Measurements from ENCODE around the gene TRIM72. TPM values are rescaled to one million over a fixed set of nuclear protein-coding genes. Genes with fewer than 3 reads are reported as not detected.
"Not testable (repeated sequence)": the region's sequence is repeated elsewhere in the genome, so short reads cannot be mapped to it uniquely, and the experiment has no call there.

The TRIM72 gene
- total RNA-seq, 1 donor from 2014 or later, result 0.04 TPM

- H3K36me3 Mint-ChIP-seq, result peaks cover 60% of the 10 kb centered on the region
- H3K4me1 Mint-ChIP-seq, result no peaks in the 10 kb centered on the region
- no peaks in the 10 kb centered on the region for H3K27me3 Mint-ChIP-seq (ENCODE audit: low read depth)
- no peak overlapping the region for H3K4me3 Mint-ChIP-seq
- no peak for TF ChIP-seq CTCF (IDR thresholded peaks at IDR 0.05; ENCODE audit: unreplicated experiment)
- no peaks in the 10 kb centered on the region for H3K9me3 Mint-ChIP-seq
- peak overlapping the region; percentile 31 for H3K27ac Mint-ChIP-seq
- no peak for DNase-seq (ENCODE audit: low spot score in 2 of 2, unreplicated experiment in 2 of 2)
Observed at GRCh38 chr16:31192856-31193642, 20.9 kb upstream of the TRIM72 start.

GRCh38 chr16:31193874-31194273 lies 20.0 kb upstream of the TRIM72 start:
- Mint-ChIP-seq H3K27me3 (ENCODE audit: low read depth) (no peaks in the 10 kb centered on the region), H3K4me3 (no peak overlapping the region), H3K27ac (no peak overlapping the region), H3K9me3 (no peaks in the 10 kb centered on the region), H3K4me1 (no peaks in the 10 kb centered on the region), H3K36me3 (peaks cover 53% of the 10 kb centered on the region)
- no peak for TF ChIP-seq CTCF (IDR thresholded peaks at IDR 0.05; ENCODE audit: unreplicated experiment)
- DNase-seq (ENCODE audit: low spot score in 2 of 2, unreplicated experiment in 2 of 2), result no peak

GRCh38 chr16:31194898-31195297 lies 19.0 kb upstream of the TRIM72 start:
- Mint-ChIP-seq H3K27ac (no peak overlapping the region), H3K27me3 (ENCODE audit: low read depth) (no peaks in the 10 kb centered on the region), H3K9me3 (no peaks in the 10 kb centered on the region), H3K36me3 (peaks cover 53% of the 10 kb centered on the region), H3K4me1 (no peaks in the 10 kb centered on the region), H3K4me3 (no peak overlapping the region)
- DNase-seq (ENCODE audit: low spot score in 2 of 2, unreplicated experiment in 2 of 2), result no peak
- no peak for TF ChIP-seq CTCF (IDR thresholded peaks at IDR 0.05; ENCODE audit: unreplicated experiment)

- H3K9me3 Mint-ChIP-seq; H3K27me3 Mint-ChIP-seq (ENCODE audit: low read depth); H3K27ac Mint-ChIP-seq; DNase-seq (ENCODE audit: low spot score in 2 of 2, unreplicated experiment in 2 of 2); H3K4me3 Mint-ChIP-seq; H3K4me1 Mint-ChIP-seq: not testable (repeated sequence)
- peaks cover 45% of the 10 kb centered on the region for H3K36me3 Mint-ChIP-seq
Observed at GRCh38 chr16:31195861-31196260, 18.1 kb upstream of the TRIM72 start.

- peaks cover 40% of the 10 kb centered on the region for H3K36me3 Mint-ChIP-seq
- H3K27me3 Mint-ChIP-seq (ENCODE audit: low read depth), result peaks cover 6% of the 10 kb centered on the region
- H3K9me3 Mint-ChIP-seq, result no peaks in the 10 kb centered on the region
Observed at GRCh38 chr16:31196324-31197088, 17.4 kb upstream of the TRIM72 start.

More at GRCh38 chr16:31196324-31197088, 17.4 kb upstream of the TRIM72 start:
- TF ChIP-seq CTCF (IDR thresholded peaks at IDR 0.05; ENCODE audit: unreplicated experiment), result no peak
- H3K27ac Mint-ChIP-seq, result no peak overlapping the region
- H3K4me1 Mint-ChIP-seq, result peaks cover 6% of the 10 kb centered on the region
- DNase-seq (ENCODE audit: low spot score in 2 of 2, unreplicated experiment in 2 of 2), result no peak
- no peak overlapping the region for H3K4me3 Mint-ChIP-seq

Measured in mesothelial cell of epicardium (in vitro differentiated cells).